HUES48 (cell line): ENCODE results near the gene IL23A.

Experiments
- H3K27ac ChIP-seq: one replicate; pipeline ENCODE4 v1.7.0; 2013; ENCODE audit warnings: low read depth, low read length, inconsistent platforms
- H3K27me3 ChIP-seq: 2 replicates; pipeline ENCODE4 v1.6.1; 2013; ENCODE audit warnings: mild to moderate bottlenecking, low read length; ENCODE audit not compliant: control insufficient read depth, insufficient read depth
- H3K36me3 ChIP-seq: 2 replicates; pipeline ENCODE4 v1.6.1; 2013; ENCODE audit warnings: low read length; ENCODE audit not compliant: control insufficient read depth, insufficient read depth
- H3K4me1 ChIP-seq: 2 replicates; pipeline ENCODE4 v1.6.1; 2013; ENCODE audit warnings: mild to moderate bottlenecking, low read length; ENCODE audit not compliant: control insufficient read depth, insufficient read depth
- H3K4me3 ChIP-seq: 2 replicates; pipeline ENCODE4 v1.5.1; 2013; ENCODE audit warnings: mild to moderate bottlenecking, low read depth, low read length
- H3K9ac ChIP-seq: 2 replicates; pipeline ENCODE4 v1.6.1; 2013; ENCODE audit warnings: mild to moderate bottlenecking, low read depth, low read length, moderate library complexity
- H3K9me3 ChIP-seq: 2 replicates; pipeline ENCODE4 v1.6.1; 2013; ENCODE audit warnings: low read length; ENCODE audit not compliant: control insufficient read depth, insufficient read depth

Gene IL23A, protein sequence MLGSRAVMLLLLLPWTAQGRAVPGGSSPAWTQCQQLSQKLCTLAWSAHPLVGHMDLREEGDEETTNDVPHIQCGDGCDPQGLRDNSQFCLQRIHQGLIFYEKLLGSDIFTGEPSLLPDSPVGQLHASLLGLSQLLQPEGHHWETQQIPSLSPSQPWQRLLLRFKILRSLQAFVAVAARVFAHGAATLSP

DNA sequence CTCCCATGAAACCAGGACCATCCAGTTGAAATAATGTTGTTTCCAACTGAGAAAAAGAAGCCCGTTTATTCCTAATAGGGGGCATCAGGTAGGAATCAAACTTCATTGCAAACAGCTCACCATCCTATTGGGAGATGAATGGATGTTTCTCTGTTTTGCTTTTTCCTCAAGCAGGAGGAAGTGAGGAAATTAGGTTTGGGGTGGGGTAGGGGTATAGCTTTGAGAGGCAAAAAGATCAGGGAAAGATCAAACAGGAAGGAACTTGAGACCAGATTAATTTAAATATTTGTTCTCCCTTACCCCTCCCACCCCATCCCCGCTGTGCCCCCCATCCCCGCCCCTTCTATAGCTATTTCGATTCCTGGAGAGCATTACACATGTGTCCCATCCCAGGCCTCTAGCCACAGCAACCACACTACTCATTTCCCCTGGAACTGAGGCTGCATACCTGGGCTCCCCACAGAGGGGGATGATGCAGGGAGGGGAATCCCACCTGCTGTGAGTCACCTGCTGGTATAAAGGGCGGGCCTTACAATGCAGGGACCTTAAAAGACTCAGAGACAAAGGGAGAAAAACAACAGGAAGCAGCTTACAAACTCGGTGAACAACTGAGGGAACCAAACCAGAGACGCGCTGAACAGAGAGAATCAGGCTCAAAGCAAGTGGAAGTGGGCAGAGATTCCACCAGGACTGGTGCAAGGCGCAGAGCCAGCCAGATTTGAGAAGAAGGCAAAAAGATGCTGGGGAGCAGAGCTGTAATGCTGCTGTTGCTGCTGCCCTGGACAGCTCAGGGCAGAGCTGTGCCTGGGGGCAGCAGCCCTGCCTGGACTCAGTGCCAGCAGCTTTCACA lies at the start of gene IL23A:
Gene IL23A (plus strand): TSS at position 577 of the 850 bp plus-strand sequence. CDS start 161 bp downstream, at position 738.
- Histone ChIP-seq H3K9ac (peak within 1 kb of the TSS; percentile 9; the same call in 1 of the 2 replicates), H3K4me3 (peak within 1 kb of the TSS; percentile 23), H3K4me1 (peaks cover 26% of the 10 kb centered on the region), H3K36me3 (peaks cover 15% of the 10 kb centered on the region), H3K27ac (peak within 1 kb of the TSS; percentile 85), H3K9me3 (no peaks in the 10 kb centered on the region), H3K27me3 (no peaks in the 10 kb centered on the region; the same call in 1 of the 2 replicates)

DNA sequence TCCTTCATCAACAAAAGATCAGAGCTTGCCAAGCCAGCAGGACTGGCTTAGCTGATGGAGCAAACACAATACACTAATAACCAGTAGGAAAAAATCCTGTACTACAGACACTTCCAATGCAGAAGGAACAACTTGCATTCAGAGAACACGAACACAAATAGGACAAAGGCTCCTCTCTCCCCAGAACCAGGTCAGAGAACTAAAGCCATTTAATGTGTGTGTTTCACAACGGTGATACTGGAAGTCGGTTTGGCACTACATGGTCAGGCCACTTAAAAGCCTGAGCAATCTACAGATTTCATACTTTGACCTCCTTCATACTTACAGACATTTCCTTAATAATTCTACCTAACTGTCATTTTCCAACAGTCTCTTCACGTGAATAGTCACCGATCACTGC lies 44.9 kb upstream of the IL23A start:
- no peak overlapping the region for H3K9ac ChIP-seq
- no peaks in the 10 kb centered on the region for H3K9me3 ChIP-seq
- no peaks in the 10 kb centered on the region for H3K4me1 ChIP-seq
- no peak overlapping the region for H3K27ac ChIP-seq
- peaks cover 47% of the 10 kb centered on the region for H3K36me3 ChIP-seq
- no peak overlapping the region for H3K4me3 ChIP-seq
- H3K27me3 ChIP-seq: no peaks in the 10 kb centered on the region

DNA sequence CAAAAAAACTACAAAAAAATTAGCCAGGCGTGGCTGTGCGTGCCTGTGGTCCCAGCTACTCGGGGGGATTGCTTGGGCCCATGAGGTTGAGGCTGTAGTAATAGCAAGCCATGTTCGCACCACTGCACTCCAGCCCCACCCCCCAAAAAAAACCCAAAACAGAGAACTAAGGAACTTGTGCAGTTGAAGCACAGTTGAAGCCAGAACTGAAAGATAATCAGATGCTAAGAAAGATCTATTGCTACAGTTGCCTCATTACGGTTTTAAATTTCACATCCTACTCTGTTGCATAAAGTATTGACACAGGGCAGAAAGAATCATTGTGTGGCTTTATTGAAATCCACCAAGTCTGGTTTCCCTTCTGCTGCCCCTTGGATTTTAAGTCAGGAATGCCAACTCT lies 42.4 kb upstream of the IL23A start:
- no peaks in the 10 kb centered on the region for H3K9me3 ChIP-seq
- no peak overlapping the region for H3K4me3 ChIP-seq
- no peaks in the 10 kb centered on the region for H3K27me3 ChIP-seq
- no peak overlapping the region for H3K9ac ChIP-seq
- H3K27ac ChIP-seq: no peak overlapping the region
- H3K4me1 ChIP-seq: peaks cover 12% of the 10 kb centered on the region
- peaks cover 35% of the 10 kb centered on the region for H3K36me3 ChIP-seq

DNA sequence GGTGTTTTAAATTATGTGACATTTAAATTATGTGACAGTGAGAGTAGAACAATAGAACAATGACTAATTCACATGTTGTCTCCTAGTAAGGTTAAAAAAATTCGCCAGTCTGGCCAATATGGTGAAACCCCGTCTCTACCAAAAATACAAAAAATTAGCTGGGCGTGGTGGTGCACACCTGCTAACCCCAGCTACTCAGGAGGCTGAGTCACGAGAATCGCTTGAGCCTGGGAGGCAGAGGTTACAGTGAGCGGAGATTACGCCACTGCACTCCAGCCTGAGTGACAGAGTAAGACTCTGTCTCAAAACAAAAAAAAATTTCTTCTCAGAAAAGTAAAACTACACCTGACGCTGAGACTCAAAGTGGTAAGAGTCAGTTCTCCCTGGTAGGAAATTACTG lies 41.3 kb upstream of the IL23A start:
- Histone ChIP-seq H3K4me3 (no peak overlapping the region), H3K27me3 (no peaks in the 10 kb centered on the region), H3K9ac (no peak overlapping the region), H3K36me3 (peaks cover 36% of the 10 kb centered on the region), H3K9me3 (no peaks in the 10 kb centered on the region), H3K4me1 (peaks cover 12% of the 10 kb centered on the region), H3K27ac (no peak overlapping the region)

DNA sequence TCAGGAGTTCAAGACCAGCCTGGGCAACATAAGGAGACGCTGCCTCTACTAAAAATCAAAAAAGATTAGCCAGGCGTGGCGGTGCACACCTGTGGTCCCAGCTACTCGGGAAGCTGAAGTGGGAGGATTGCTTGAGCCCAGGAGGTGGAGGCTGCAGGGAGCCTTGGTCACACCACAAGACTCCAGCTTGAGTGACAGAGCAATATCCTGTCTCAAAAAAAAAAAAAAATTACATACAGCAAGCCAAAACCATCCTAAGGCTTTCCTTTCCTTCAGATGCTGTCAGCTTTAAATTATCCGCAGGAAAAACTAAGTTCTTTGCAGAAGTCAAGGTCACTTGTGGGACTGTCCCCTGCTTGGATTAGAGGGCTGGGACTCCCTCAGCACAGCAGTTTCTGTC lies 39.9 kb upstream of the IL23A start:
- Histone ChIP-seq H3K9me3 (no peaks in the 10 kb centered on the region), H3K27ac (no peak overlapping the region), H3K27me3 (no peaks in the 10 kb centered on the region), H3K4me1 (peaks cover 12% of the 10 kb centered on the region), H3K4me3 (peak overlapping the region; percentile 98), H3K9ac (no peak overlapping the region), H3K36me3 (peaks cover 34% of the 10 kb centered on the region)

DNA sequence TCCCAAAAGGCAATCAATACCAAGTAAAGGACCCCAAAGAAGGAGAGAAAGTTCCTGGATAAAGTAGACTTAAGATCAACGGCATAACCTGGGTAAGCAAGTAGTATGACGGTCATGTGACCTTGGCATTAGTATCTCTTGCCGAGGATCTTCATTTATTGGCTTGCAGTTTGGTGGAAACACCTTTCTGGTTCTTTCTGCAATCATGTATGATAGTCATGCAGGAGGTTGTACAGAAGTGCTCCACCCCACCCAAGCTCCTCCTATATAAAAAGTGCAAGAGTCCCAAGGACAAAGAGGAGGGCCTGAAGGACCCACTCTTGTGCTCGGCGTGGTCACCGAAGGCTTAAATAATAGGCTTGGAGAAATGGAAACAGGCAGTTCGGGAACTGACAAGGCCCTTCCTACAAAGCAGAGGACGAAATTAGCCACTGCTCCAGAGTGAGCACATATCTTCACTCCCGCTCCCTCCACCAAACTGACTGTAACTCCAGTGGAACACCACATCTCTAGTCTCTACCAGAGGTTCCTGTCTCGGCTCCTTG lies 39.3 kb upstream of the IL23A start:
- no peaks in the 10 kb centered on the region for H3K9me3 ChIP-seq
- peak overlapping the region; percentile 98 for H3K4me3 ChIP-seq
- H3K27ac ChIP-seq: peak overlapping the region; percentile 87
- peak overlapping the region; percentile 91 for H3K9ac ChIP-seq
- peaks cover 12% of the 10 kb centered on the region for H3K4me1 ChIP-seq
- no peaks in the 10 kb centered on the region for H3K27me3 ChIP-seq
- H3K36me3 ChIP-seq: peaks cover 36% of the 10 kb centered on the region

DNA sequence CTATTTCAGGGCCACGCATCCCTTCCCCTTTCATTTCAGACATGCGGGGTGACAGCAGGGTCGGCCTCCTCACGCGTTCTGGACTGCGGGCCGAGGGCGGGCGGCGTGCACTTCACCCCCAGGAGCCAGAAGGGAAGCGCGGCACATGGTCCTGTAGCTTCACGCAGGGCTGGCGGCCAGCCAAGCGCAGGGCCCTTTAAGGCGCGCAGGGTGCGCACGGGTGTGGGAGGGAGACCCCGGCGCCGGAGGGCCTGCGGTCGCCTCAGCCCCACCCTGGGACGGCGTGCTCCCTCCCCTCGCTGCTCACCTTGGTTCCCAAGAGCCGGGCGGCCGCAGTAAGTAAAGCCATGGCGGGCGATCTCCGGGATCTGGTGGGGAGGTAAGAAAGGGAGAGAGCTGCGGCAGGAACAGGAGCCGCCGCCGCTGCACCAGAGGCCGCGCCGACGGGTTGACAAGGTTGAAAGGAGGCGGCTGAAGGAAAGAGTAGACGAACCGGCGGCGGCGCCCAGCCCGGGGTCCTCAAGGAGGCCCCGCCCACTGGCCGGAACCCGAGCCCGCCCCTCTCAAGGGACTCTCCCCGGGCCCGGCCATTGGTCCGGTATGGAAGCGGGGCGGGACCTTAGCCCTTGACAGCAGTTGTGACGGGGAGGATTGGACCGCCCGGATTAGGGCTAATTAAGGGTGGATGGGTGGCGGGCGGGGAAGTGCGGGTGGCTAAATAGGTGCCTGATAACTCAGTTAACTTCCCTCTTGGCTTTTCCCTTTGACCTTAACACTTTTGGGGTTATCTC lies 38.6 kb upstream of the IL23A start, which contains the start of gene CS:
Gene CS (minus strand): TSS at position 478 of the 791 bp plus-strand sequence. CDS start 129 bp downstream, at position 349.
- H3K4me1 ChIP-seq: peaks cover 12% of the 10 kb centered on the region
- H3K4me3 ChIP-seq: peak within 1 kb of the TSS; percentile 98
- peaks cover 40% of the 10 kb centered on the region for H3K36me3 ChIP-seq
- H3K27me3 ChIP-seq: no peaks in the 10 kb centered on the region
- H3K9ac ChIP-seq: peak within 1 kb of the TSS; percentile 91
- H3K27ac ChIP-seq: peak within 1 kb of the TSS; percentile 88
- no peaks in the 10 kb centered on the region for H3K9me3 ChIP-seq

DNA sequence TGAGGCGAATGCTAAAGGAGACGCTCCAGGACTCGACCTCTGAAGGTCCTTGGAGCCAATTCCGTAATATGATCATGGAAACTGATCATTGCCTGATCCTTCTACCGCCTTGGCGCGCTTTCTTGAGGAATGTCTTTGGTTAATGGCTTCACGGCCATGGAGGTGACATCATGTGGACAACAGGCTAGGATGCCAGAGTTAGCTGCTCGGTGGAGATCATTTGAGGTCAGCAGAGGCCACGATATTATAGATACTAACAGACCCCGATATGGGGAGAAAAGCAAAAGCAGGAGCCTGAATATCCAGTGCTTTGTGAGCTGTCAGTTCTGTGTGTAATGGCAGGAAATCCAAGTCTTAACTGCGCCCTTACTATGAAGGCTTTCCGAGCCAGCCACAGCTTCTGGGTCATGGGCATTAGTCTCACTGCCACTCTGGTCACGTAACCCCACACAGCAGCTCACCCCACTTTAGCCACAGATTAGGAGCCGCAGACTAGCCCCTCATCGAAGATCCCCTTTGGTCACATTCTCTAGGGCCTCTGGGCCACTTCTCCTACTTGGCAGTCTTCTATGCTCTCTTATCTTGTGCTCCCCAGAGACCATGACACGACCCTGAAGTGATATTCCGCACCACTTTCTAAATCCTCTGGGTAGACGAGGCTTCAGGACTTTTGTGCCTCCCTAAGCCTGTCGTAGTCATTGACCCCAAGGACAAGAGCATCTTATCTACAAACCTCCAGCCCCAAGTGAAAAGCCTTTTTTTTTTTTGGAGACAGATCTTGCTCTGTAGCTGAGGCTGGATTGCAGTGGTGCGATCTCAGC lies 37.8 kb upstream of the IL23A start:
- peaks cover 45% of the 10 kb centered on the region for H3K36me3 ChIP-seq
- H3K9me3 ChIP-seq: no peaks in the 10 kb centered on the region
- H3K27me3 ChIP-seq: no peaks in the 10 kb centered on the region
- peak overlapping the region; percentile 88 for H3K27ac ChIP-seq
- peak overlapping the region; percentile 98 for H3K4me3 ChIP-seq
- peaks cover 12% of the 10 kb centered on the region for H3K4me1 ChIP-seq
- peak overlapping the region; percentile 62 for H3K9ac ChIP-seq

DNA sequence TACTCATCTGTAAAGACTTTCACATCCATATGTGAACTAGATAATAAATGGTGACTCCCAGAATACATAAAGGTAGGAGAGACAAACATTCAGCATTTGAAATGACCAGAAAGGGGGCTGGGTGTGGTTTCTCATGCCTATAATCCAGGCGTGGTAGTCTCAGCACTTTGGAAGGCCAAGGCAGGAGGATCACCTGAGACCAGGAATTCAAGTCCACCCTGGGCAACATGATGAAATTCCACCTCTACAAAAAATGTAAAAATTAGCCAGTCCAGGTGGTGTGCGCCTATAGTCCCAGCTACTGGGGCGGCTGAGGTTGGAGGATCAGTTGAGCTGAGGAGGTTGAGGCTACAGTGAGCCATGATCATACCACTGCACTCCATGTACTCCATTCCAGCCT lies 34.4 kb upstream of the IL23A start:
- Histone ChIP-seq H3K4me3 (no peak overlapping the region), H3K9ac (no peak overlapping the region), H3K36me3 (peaks cover 50% of the 10 kb centered on the region), H3K27me3 (no peaks in the 10 kb centered on the region), H3K4me1 (peaks cover 9% of the 10 kb centered on the region), H3K9me3 (no peaks in the 10 kb centered on the region), H3K27ac (no peak overlapping the region)
